Measurements from ENCODE around the gene ANAPC13.

Gene ANAPC13

GRCh38 chr3:134485718-134486576 lies at the start of gene ANAPC13, which contains the start of gene CEP63:
ANAPC13 (minus strand) TSS chr3:134485985; CDS start chr3:134482904, 3,081 bp downstream.
CEP63 (plus strand) TSS chr3:134486057; CDS start chr3:134495321, 9,264 bp downstream.
- DNase-seq: peak; percentile 92

GRCh38 chr3:134535186-134535970 lies 49.6 kb upstream of the ANAPC13 start:
- no peak for DNase-seq

- no peak for DNase-seq
These were observed 47.7 kb upstream of the ANAPC13 start for GRCh38 chr3:134533493-134533892.

- no peak for DNase-seq
These were observed 41.9 kb upstream of the ANAPC13 start for GRCh38 chr3:134527538-134528186.

GRCh38 chr3:134527037-134527436 lies 41.3 kb upstream of the ANAPC13 start:
- no peak for DNase-seq

GRCh38 chr3:134526319-134526718 lies 40.5 kb upstream of the ANAPC13 start:
- no peak for DNase-seq

GRCh38 chr3:134525293-134525692 lies 39.5 kb upstream of the ANAPC13 start:
- no peak for DNase-seq

- DNase-seq: no peak
These were observed 36.8 kb upstream of the ANAPC13 start for GRCh38 chr3:134522541-134522940.

- DNase-seq: no peak
These were observed 32.0 kb upstream of the ANAPC13 start for GRCh38 chr3:134517791-134518190.

- no peak for DNase-seq
These were observed 31.1 kb upstream of the ANAPC13 start for GRCh38 chr3:134516905-134517304.

- DNase-seq: no peak
These were observed 25.7 kb upstream of the ANAPC13 start for GRCh38 chr3:134511500-134511899.

- no peak for DNase-seq
These were observed 19.7 kb upstream of the ANAPC13 start for GRCh38 chr3:134505485-134505884.

- no peak for DNase-seq
These were observed 18.3 kb upstream of the ANAPC13 start for GRCh38 chr3:134504132-134504531.

GRCh38 chr3:134503266-134503665 lies 17.5 kb upstream of the ANAPC13 start:
- no peak for DNase-seq

- DNase-seq: no peak
These were observed 10.8 kb upstream of the ANAPC13 start for GRCh38 chr3:134496471-134497071.

- no peak for DNase-seq
These were observed 10.2 kb upstream of the ANAPC13 start for GRCh38 chr3:134495980-134496379.

GRCh38 chr3:134494495-134494894 lies 8.7 kb upstream of the ANAPC13 start:
- no peak for DNase-seq

- no peak for DNase-seq
These were observed 1.6 kb upstream of the ANAPC13 start for GRCh38 chr3:134487406-134487805.

GRCh38 chr3:134486577-134487041 lies 824 bp upstream of the ANAPC13 start:
- DNase-seq: no peak

- peak; percentile 92 for DNase-seq
These were observed 589 bp downstream of the ANAPC13 start for GRCh38 chr3:134485075-134485717.

- DNase-seq: no peak
These were observed 2.4 kb downstream of the ANAPC13 start for GRCh38 chr3:134483195-134483900.

- no peak for DNase-seq
These were observed 3.2 kb downstream of the ANAPC13 start for GRCh38 chr3:134482622-134483021.
